ENCODE data around the gene WDR64.

- TF ChIP-seq CTCF (IDR thresholded peaks at IDR 0.05; ENCODE audit: extremely low read depth in 1 of 2, insufficient read depth in 1 of 2, low read depth in 1 of 2, low read length in 2 of 2) = no peak
- no peak for TF ChIP-seq POLR2A (IDR thresholded peaks at IDR 0.05; ENCODE audit: low read depth, low read length)
- no peak for TF ChIP-seq EZH2 (IDR thresholded peaks at IDR 0.05; ENCODE audit: borderline replicate concordance, low read depth, low read length, severe bottlenecking)
- TF ChIP-seq POLR2AphosphoS5 (IDR thresholded peaks at IDR 0.05; ENCODE audit: insufficient read depth, low read depth, low read length) = no peak
- no peak for TF ChIP-seq MAX (IDR thresholded peaks at IDR 0.05; ENCODE audit: insufficient read depth, insufficient read length)
- no peak for TF ChIP-seq JUN (IDR thresholded peaks at IDR 0.05; ENCODE audit: borderline replicate concordance, insufficient read depth, insufficient read length, low read depth)
- no peak for TF ChIP-seq FOS (IDR thresholded peaks at IDR 0.05; ENCODE audit: borderline replicate concordance, insufficient read depth, low read length)
- TF ChIP-seq MYC (IDR thresholded peaks at IDR 0.05; ENCODE audit: low read depth, low read length) = no peak
Observed at GRCh38 chr1:241677201-241677600, 25.1 kb downstream of the WDR64 start.

Data from endothelial cell of umbilical vein (primary cell).